HG03159 (cell line): ENCODE data around the gene EIF4G3.

Experiments used
- ATAC-seq: cut with Tn5 transposase; IDR thresholded peaks from one replicate; pipeline ENCODE4 v1.9.1; 2021; ENCODE audit warnings: mild to moderate bottlenecking, moderate library complexity; ENCODE audit not compliant: unreplicated experiment

EIF4G3 gene

GRCh38 chr1:21003281-21004045 is 173.2 kb downstream of the EIF4G3 start:
- no peak for ATAC-seq

- ATAC-seq: no peak
Observed at GRCh38 chr1:21001042-21001441, 175.7 kb downstream of the EIF4G3 start.

- no peak for ATAC-seq
Observed at GRCh38 chr1:21000245-21000594, 176.5 kb downstream of the EIF4G3 start.

GRCh38 chr1:20999525-21000244 is 177.0 kb downstream of the EIF4G3 start:
- no peak for ATAC-seq

GRCh38 chr1:20998826-20999225 is 177.9 kb downstream of the EIF4G3 start:
- ATAC-seq: no peak

GRCh38 chr1:20997602-20998224 is 179.0 kb downstream of the EIF4G3 start:
- ATAC-seq: no peak

GRCh38 chr1:20996554-20996953 is 180.1 kb downstream of the EIF4G3 start:
- ATAC-seq: no peak

GRCh38 chr1:20993716-20994575 is 182.8 kb downstream of the EIF4G3 start:
- no peak for ATAC-seq

- no peak for ATAC-seq
Observed at GRCh38 chr1:20992322-20993056, 184.2 kb downstream of the EIF4G3 start.

GRCh38 chr1:20988943-20989342 is 187.8 kb downstream of the EIF4G3 start:
- ATAC-seq: no peak

- ATAC-seq: no peak
Observed at GRCh38 chr1:20987831-20988825, 188.6 kb downstream of the EIF4G3 start.

GRCh38 chr1:20983297-20983889 is 193.3 kb downstream of the EIF4G3 start:
- no peak for ATAC-seq

- ATAC-seq: no peak
Observed at GRCh38 chr1:20982316-20982715, 194.4 kb downstream of the EIF4G3 start.

- ATAC-seq: no peak
Observed at GRCh38 chr1:20981915-20982314, 194.8 kb downstream of the EIF4G3 start.

GRCh38 chr1:20980051-20980450 is 196.6 kb downstream of the EIF4G3 start:
- ATAC-seq: no peak

- ATAC-seq: no peak
Observed at GRCh38 chr1:20978413-20978812, 198.3 kb downstream of the EIF4G3 start.

GRCh38 chr1:20975668-20976067 is 201.0 kb downstream of the EIF4G3 start:
- no peak for ATAC-seq

- no peak for ATAC-seq
Observed at GRCh38 chr1:20974951-20975350, 201.7 kb downstream of the EIF4G3 start.

GRCh38 chr1:20974069-20974468 is 202.6 kb downstream of the EIF4G3 start:
- ATAC-seq: no peak
